MM.1S (cell line): ENCODE measurements around the gene SPATA45.

Source experiments
- EZH2 ChIP-seq: fragments of 300-600 bp; sonication (generic); optimal IDR thresholded peaks from 2 replicates; pipeline ENCODE3; 2017; ENCODE audit warnings: low read depth, mild to moderate bottlenecking, antibody characterized with exemption, low read length, mixed read lengths
- EZH2phosphoT487 ChIP-seq: fragments of 300-600 bp; sonication (generic); IDR thresholded peaks from 2 replicates; pipeline ENCODE4 v1.6.1; 2018; ENCODE audit warnings: antibody characterized with exemption, low read length
- TF ChIP-seq, protein P1 (sequence below): fragments of 300-600 bp; sonication (generic); IDR thresholded peaks from 2 replicates; pipeline ENCODE4 v1.5.1; 2016; ENCODE audit warnings: antibody characterized with exemption, low read length, mixed read lengths

DNA sequence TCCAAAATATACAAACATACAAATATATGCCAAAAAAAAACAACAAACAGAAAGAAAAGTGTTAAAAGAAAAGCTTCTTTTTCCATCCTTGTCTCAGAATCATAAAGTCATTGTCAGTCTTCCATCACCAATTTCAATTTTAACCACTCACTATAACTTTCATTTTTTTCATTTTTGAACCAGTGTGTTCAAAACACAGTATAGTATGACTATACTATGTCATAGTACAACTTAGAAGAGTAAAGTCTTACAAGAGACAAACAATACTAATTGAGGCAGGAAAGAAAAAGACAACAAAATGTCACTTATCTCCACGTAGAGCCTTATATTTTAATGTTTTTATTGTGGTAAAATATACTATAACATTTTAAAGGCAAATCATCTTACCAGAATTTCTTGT, 63.5 kb downstream of the SPATA45 start:
- TF ChIP-seq, protein P1, sequence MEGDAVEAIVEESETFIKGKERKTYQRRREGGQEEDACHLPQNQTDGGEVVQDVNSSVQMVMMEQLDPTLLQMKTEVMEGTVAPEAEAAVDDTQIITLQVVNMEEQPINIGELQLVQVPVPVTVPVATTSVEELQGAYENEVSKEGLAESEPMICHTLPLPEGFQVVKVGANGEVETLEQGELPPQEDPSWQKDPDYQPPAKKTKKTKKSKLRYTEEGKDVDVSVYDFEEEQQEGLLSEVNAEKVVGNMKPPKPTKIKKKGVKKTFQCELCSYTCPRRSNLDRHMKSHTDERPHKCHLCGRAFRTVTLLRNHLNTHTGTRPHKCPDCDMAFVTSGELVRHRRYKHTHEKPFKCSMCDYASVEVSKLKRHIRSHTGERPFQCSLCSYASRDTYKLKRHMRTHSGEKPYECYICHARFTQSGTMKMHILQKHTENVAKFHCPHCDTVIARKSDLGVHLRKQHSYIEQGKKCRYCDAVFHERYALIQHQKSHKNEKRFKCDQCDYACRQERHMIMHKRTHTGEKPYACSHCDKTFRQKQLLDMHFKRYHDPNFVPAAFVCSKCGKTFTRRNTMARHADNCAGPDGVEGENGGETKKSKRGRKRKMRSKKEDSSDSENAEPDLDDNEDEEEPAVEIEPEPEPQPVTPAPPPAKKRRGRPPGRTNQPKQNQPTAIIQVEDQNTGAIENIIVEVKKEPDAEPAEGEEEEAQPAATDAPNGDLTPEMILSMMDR: no peak
- TF ChIP-seq EZH2 (no peak), EZH2phosphoT487 (no peak)
